ENCODE results near the gene RBPJ. TPM values are rescaled to one million over a fixed set of nuclear protein-coding genes. Genes with fewer than 3 reads are reported as not detected.

RBPJ gene
- total and polyA plus RNA-seq, 2 donors (not counting 1 experiment from before 2014, with no cell fraction given) = 144 to 253 TPM

DNA sequence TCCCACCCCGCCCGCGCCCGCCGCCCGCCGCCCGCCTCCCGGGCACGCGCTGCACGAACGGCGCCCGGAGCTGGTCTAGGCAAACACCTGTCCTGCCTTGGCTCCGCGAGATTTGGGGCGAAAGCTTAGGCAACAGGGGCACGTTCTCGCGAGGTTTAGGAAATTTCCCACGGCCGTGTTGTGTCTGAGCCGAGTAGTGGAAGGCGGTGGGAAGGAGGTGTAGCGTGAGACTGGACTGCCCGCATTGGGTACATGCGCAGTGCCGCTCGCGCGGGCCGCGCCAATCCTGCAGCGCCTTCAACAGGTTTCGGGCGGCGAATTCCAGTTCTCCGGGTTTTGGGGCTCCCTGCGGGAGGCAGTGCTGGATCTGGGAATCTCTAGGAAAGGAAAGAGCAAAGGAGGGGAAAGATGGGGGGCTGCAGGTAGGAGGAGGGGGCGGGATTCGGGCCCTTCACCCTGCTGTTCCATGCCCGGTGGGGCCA lies 1.3 kb upstream of the RBPJ start:
- no peaks in the 10 kb centered on the region for H3K36me3 ChIP-seq (ENCODE audit: control insufficient read depth, insufficient read depth, low read length)
- TF ChIP-seq, protein P1, sequence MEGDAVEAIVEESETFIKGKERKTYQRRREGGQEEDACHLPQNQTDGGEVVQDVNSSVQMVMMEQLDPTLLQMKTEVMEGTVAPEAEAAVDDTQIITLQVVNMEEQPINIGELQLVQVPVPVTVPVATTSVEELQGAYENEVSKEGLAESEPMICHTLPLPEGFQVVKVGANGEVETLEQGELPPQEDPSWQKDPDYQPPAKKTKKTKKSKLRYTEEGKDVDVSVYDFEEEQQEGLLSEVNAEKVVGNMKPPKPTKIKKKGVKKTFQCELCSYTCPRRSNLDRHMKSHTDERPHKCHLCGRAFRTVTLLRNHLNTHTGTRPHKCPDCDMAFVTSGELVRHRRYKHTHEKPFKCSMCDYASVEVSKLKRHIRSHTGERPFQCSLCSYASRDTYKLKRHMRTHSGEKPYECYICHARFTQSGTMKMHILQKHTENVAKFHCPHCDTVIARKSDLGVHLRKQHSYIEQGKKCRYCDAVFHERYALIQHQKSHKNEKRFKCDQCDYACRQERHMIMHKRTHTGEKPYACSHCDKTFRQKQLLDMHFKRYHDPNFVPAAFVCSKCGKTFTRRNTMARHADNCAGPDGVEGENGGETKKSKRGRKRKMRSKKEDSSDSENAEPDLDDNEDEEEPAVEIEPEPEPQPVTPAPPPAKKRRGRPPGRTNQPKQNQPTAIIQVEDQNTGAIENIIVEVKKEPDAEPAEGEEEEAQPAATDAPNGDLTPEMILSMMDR (conservative IDR thresholded peaks at IDR 0.05 in 1 of 2, IDR thresholded peaks at IDR 0.05 in 1 of 2; ENCODE audit: low read depth in 1 of 2, low read length in 2 of 2) = peak in 1 of 2 donors; percentile 7
- no peak for TF ChIP-seq EZH2 (IDR thresholded peaks at IDR 0.05; ENCODE audit: low read length, missing control alignments)

DNA sequence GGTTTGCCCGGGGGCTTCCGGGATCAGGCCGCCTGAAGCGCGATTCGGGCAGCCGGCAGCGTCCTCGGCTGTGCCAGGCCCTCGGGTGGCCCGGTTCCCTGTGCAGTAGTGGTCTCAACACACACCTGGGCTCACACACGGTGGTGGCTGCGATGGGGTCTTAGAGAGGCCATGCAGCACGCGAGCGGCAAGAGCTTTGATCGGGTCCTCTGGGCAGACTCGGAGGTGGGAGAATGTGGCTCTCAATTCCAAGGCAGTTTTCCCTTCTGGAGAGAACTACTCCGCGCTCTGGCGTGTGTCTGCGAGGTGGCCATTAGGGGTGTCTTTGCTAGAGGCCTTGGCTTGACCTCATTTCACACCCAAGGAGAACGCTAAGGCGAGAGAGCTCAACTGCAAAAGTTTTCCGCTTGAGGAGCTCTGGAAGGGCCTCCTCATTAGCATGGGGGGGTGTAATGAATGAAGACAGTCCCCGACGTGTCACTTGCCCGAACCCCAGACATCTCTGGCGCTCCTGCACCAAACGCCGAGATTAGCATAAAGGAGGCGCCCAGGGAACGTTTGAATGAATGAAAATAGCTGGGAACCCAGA lies 771 bp upstream of the RBPJ start:
- Histone ChIP-seq H2AFZ (ENCODE audit: low read length) (peak overlapping the region; percentile 56), H3K36me3 (ENCODE audit: control insufficient read depth, insufficient read depth, low read length) (no peaks in the 10 kb centered on the region), H3K9ac (ENCODE audit: insufficient read depth, low read length) (peak overlapping the region; percentile 88), H3K27me3 (ENCODE audit: control insufficient read depth, insufficient read depth, low read length) (no peaks in the 10 kb centered on the region), H3K4me1 (ENCODE audit: control insufficient read depth, extremely low read depth, insufficient read depth, low read length) (peaks cover 5% of the 10 kb centered on the region), H3K27ac (ENCODE audit: insufficient read depth, low read length) (peak overlapping the region; percentile 93), H3K79me2 (ENCODE audit: control insufficient read depth, insufficient read depth, low read length) (peaks cover 46% of the 10 kb centered on the region), H3K9me3 (ENCODE audit: control insufficient read depth, insufficient read depth, low read depth, low read length) (no peaks in the 10 kb centered on the region), H4K20me1 (ENCODE audit: control insufficient read depth, extremely low read depth, insufficient read depth, low read length) (no peaks in the 10 kb centered on the region), H3K4me2 (ENCODE audit: extremely low read depth, insufficient read depth, low read length) (peak overlapping the region; percentile 97), H3K4me3 (replicated peaks in 1 of 4; ENCODE audit: control extremely low read depth in 1 of 4, insufficient read depth in 1 of 4, low read depth in 3 of 4, low read length in 4 of 4) (peak overlapping the region; percentile 80 to 96 (median 86))
- TF ChIP-seq, protein P1 (conservative IDR thresholded peaks at IDR 0.05 in 1 of 2, IDR thresholded peaks at IDR 0.05 in 1 of 2; ENCODE audit: low read depth in 1 of 2, low read length in 2 of 2) = no peak
- TF ChIP-seq EZH2 (IDR thresholded peaks at IDR 0.05; ENCODE audit: low read length, missing control alignments) = no peak
- peak; percentile 43 to 45 for DNase-seq (ENCODE audit: low read depth in 2 of 2)

More for the DNA sequence above, 1.3 kb upstream of the RBPJ start:
- no peaks in the 10 kb centered on the region for H3K9me3 ChIP-seq (ENCODE audit: control insufficient read depth, insufficient read depth, low read depth, low read length)
- H4K20me1 ChIP-seq (ENCODE audit: control insufficient read depth, extremely low read depth, insufficient read depth, low read length) = no peaks in the 10 kb centered on the region
- peaks cover 2% of the 10 kb centered on the region for H3K4me1 ChIP-seq (ENCODE audit: control insufficient read depth, extremely low read depth, insufficient read depth, low read length)
- peak; percentile 99 to 100 for DNase-seq (ENCODE audit: low read depth in 2 of 2)
- peak overlapping the region; percentile 97 for H3K4me2 ChIP-seq (ENCODE audit: extremely low read depth, insufficient read depth, low read length)
- peak overlapping the region; percentile 93 for H3K27ac ChIP-seq (ENCODE audit: insufficient read depth, low read length)
- H3K27me3 ChIP-seq (ENCODE audit: control insufficient read depth, insufficient read depth, low read length) = no peaks in the 10 kb centered on the region
- peaks cover 41% of the 10 kb centered on the region for H3K79me2 ChIP-seq (ENCODE audit: control insufficient read depth, insufficient read depth, low read length)
- peak overlapping the region; percentile 88 for H3K9ac ChIP-seq (ENCODE audit: insufficient read depth, low read length)
- peak overlapping the region; percentile 56 for H2AFZ ChIP-seq (ENCODE audit: low read length)
- H3K4me3 ChIP-seq (replicated peaks in 1 of 4; ENCODE audit: control extremely low read depth in 1 of 4, insufficient read depth in 1 of 4, low read depth in 3 of 4, low read length in 4 of 4) = peak overlapping the region; percentile 80 to 96 (median 86)

DNA sequence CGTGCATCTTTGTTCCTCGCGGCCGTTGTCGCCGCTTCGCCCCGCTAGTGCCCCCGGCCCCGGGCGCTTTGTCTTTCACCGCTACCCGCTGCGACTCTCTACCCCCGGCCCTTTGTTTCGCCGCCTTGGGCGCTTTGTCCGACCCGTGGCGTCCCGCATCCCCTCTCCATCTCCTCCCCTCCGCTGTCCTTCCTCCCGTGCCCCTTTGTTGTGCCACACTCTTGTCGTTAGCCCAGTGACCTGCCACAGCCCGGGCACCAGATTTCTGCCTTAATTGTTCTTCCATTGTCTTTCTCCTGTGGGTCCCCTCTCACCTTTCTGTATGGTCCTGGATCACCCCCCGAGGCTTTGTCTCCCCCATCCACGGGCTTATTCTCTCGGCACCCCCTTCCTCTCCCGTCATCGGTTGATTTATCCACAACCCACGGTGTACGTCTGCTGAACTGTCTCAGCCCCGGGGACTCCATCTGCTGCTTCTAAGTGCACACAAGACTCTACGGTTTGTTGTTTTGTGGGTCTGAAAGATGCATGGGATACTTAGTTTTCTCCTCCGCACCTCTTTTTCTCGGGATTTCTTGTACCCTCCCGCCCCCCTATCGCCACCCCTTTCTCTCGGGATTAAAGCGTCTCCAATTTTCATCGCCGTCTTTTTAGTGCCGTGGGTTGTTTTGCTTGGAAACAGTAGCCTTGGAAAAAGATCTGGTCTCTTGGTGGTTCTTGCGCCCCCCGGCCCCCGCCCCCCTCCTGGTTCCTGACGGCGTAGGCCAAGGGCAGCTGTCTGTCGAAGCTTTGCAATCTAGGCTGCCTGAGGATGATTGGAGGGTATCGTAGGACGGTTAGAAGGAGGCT lies 783 bp downstream of the RBPJ start:
- peaks cover 61% of the 10 kb centered on the region for H3K79me2 ChIP-seq (ENCODE audit: control insufficient read depth, insufficient read depth, low read length)
- peak overlapping the region; percentile 64 to 96 (median 86) for H3K4me3 ChIP-seq (replicated peaks in 1 of 4; ENCODE audit: control extremely low read depth in 1 of 4, insufficient read depth in 1 of 4, low read depth in 3 of 4, low read length in 4 of 4)
- H3K4me2 ChIP-seq (ENCODE audit: extremely low read depth, insufficient read depth, low read length) = peak overlapping the region; percentile 55
- H3K36me3 ChIP-seq (ENCODE audit: control insufficient read depth, insufficient read depth, low read length) = no peaks in the 10 kb centered on the region
- H3K9me3 ChIP-seq (ENCODE audit: control insufficient read depth, insufficient read depth, low read depth, low read length) = no peaks in the 10 kb centered on the region
- no peaks in the 10 kb centered on the region for H3K27me3 ChIP-seq (ENCODE audit: control insufficient read depth, insufficient read depth, low read length)
- H4K20me1 ChIP-seq (ENCODE audit: control insufficient read depth, extremely low read depth, insufficient read depth, low read length) = peaks cover 2% of the 10 kb centered on the region
- peak overlapping the region; percentile 92 for H3K27ac ChIP-seq (ENCODE audit: insufficient read depth, low read length)
- TF ChIP-seq EZH2 (IDR thresholded peaks at IDR 0.05; ENCODE audit: low read length, missing control alignments) = no peak
- TF ChIP-seq, protein P1 (conservative IDR thresholded peaks at IDR 0.05 in 1 of 2, IDR thresholded peaks at IDR 0.05 in 1 of 2; ENCODE audit: low read depth in 1 of 2, low read length in 2 of 2) = no peak
- DNase-seq (ENCODE audit: low read depth in 2 of 2) = peak; percentile 39 to 58
- H2AFZ ChIP-seq (ENCODE audit: low read length) = no peak overlapping the region
- H3K4me1 ChIP-seq (ENCODE audit: control insufficient read depth, extremely low read depth, insufficient read depth, low read length) = peaks cover 17% of the 10 kb centered on the region
- peak overlapping the region; percentile 85 for H3K9ac ChIP-seq (ENCODE audit: insufficient read depth, low read length)
